GM12873 (cell line): ENCODE measurements around the gene SKAP1.

Experiments
- TF ChIP-seq, protein P1 (sequence below): IDR thresholded peaks from 2 replicates; pipeline ENCODE4 v1.5.1; 2012; ENCODE audit warnings: low read depth, mild to moderate bottlenecking, moderate library complexity, low read length, control low read depth; ENCODE audit not compliant: insufficient read depth; ENCODE audit errors: missing control alignments

SKAP1 gene

DNA sequence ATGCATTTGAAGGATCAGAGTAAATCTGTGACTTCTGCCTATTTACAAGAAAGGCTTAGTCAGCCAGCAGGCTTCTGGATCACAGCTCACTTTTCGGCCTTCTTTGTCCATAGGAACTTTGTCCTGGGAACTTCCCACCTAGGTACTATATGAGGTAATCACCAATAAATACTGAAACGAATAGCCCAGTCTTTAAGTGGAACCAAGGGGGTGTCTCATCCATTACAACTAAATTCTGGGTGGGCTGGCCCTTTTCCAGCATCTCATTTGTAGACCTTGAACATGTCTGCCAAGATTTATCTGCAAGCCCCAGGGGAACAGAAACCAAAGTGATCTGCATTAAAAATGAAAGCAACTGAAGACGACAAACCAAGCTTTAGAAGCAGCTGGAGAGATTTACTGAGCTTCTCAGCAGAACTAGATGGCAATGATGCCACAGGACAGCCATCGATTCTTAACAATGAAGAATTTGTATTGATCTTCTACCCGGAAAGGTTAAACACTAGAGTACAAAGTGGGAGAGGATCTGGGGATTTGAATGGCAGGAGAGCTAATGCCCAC lies 267.0 kb downstream of the SKAP1 start:
- TF ChIP-seq, protein P1, sequence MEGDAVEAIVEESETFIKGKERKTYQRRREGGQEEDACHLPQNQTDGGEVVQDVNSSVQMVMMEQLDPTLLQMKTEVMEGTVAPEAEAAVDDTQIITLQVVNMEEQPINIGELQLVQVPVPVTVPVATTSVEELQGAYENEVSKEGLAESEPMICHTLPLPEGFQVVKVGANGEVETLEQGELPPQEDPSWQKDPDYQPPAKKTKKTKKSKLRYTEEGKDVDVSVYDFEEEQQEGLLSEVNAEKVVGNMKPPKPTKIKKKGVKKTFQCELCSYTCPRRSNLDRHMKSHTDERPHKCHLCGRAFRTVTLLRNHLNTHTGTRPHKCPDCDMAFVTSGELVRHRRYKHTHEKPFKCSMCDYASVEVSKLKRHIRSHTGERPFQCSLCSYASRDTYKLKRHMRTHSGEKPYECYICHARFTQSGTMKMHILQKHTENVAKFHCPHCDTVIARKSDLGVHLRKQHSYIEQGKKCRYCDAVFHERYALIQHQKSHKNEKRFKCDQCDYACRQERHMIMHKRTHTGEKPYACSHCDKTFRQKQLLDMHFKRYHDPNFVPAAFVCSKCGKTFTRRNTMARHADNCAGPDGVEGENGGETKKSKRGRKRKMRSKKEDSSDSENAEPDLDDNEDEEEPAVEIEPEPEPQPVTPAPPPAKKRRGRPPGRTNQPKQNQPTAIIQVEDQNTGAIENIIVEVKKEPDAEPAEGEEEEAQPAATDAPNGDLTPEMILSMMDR = no peak

DNA sequence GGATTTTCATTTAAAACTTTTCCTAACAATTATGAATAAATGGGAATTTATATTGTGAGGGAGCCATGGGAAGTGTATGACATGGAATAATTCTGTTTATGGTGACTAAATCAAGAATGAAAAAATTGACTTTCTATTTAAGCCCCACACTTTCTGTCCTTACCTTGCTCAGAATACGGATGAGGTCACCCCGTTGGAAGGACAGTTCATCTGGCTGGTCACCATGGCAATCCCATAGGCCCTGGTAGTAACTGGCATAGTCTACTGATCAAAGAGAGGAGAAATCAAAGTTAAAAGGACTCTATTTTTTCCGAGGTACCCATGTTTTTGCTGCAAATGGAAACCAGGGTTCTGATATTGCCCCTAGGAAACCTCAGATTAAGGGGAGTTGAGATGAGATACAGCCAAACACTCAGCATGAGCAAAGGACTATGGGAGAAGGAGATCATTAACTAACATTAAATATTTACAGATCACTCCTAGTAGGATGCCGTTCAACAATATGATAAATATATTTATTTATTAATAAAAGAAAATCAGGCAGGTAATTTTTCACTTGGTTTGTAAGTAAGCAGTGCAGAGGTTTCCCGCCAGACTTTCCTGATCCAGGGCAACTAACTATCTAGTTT lies 267.6 kb downstream of the SKAP1 start:
- TF ChIP-seq, protein P1 = no peak

DNA sequence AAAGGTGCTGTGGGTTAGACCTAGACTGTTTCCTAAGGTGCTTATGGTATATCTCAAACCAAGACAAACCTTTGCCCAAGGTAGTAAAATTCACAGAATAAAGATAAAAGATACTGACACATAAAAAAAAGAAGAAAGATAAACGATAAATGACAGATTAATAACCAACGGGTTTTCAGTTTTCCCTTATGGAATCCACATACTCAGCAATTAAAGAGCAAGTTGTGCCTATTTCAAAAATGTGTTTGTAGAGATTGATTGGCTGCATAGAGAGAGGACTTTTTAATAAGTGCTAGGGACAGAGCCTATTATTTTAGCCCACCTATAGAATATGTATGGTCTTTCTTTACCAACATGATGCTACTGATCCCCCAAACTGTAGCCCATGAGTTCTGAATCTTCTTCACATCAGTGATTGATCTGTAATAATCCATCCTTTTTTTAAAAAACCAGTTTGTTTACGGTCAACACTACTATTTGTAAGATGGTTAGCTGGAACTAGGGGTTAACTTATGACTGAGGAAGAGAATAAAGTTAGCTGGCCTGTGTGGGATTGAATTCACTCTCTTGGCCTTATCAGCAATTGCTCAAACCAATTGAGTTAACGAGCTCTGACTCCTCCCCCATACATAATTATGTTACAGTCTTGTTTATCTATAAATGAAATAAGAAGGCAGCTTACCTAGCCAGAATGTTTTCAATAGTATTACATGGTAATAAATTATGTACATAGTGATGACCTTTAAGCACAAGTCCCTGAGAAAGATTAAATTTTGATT lies 268.7 kb downstream of the SKAP1 start:
- TF ChIP-seq, protein P1 = no peak

DNA sequence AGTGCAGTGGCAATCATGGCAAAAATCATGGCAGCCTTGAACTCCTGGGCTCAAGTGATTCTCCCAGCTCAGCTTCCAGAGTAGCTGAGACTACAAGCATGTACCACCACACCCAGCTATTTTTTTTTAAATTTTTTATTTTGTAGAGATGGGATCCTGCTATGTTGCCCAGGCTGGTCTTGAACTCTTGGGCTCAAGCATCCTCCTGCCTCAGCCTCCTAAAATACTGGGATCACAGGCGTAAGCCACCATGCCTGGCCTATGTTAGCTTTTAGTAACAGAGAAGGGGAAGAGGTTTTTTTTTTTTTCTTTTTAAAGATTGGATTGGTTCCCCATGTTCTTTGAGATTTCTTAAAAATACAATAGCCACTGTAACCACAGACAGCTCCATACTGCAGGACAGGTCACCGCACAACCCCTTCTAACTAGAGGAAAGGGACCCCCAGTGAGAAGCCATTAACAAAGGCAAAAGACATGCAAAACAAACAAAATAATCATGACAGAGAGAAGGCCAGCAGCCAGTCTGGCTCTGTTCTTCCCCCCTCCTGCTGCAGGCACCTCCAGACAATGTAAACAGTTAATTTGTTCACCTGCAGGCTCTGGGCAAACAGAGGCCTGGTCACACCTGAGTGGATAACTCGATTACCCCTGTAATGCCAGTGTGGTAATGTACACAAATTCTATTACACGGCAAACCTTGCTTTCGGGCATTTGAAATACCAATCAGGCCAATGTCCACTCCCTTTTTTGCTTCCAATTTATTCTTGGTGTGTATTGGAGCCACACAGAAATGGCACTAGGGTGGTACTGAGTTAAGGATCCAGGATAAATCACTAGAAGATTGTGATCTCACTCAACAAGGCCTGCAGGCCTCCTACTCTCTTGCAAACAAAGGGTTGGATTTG lies 269.6 kb downstream of the SKAP1 start:
- TF ChIP-seq, protein P1 = no peak

DNA sequence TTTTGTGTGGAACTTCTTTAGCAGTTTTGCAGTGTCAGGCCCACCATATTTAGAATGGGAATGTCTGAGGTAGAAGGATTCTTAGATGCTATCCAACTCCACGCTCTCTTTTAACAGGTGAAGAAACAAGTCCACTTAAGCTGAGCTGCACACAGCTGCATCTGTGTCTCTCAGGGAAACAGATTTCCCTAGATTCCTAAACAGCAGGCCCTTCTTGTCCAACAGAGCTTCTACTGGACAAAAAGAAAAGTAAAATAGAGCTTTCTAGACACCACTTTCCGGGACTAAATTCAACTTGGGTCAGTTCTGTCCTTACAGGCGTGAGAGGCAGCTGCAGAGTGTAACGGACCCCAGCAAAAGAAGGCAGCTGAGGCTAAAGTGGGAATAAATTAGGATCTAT lies 270.8 kb downstream of the SKAP1 start:
- TF ChIP-seq, protein P1 = no peak

DNA sequence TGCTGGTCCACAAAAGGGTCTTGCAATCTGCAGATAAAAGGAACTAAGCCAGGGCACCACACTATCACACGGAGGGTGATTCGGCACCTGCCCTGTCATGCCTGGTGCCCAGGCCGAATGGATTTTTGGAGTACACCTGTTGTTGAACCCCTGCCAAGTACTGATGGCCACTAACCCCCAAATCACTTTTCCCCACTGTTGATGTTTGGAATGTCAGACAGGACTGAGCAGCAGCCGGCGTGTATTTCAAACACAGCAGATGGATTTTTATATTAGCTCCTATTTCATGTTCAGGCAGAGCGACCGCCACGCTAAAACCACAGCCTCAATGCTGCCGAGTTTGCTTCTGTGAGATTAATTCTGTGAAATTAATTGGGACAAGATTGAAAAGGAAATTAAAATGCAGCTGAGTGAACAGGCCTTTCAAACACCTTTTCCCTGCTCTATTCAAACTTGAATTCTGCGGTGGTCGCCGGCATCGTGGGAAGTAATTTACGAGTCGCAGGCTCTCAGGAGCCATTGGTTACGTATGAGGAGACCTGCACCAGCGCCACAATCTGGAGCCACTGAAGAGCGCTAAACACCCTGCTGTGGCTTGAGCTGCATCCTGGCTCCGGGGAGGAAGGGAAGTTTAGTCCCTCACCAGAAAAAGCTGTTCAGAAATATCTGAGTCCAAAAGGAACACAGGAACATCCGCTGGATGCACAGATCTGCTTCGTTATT lies 274.0 kb downstream of the SKAP1 start:
- TF ChIP-seq, protein P1 = no peak
